ENCODE measurements around the gene CCNYL1. TPM values are rescaled to one million over a fixed set of nuclear protein-coding genes. Genes with fewer than 3 reads are reported as not detected.

CCNYL1 gene
- total and polyA plus RNA-seq, 7 donors, result 6.1 to 15.7 (median 7.7) TPM

DNA sequence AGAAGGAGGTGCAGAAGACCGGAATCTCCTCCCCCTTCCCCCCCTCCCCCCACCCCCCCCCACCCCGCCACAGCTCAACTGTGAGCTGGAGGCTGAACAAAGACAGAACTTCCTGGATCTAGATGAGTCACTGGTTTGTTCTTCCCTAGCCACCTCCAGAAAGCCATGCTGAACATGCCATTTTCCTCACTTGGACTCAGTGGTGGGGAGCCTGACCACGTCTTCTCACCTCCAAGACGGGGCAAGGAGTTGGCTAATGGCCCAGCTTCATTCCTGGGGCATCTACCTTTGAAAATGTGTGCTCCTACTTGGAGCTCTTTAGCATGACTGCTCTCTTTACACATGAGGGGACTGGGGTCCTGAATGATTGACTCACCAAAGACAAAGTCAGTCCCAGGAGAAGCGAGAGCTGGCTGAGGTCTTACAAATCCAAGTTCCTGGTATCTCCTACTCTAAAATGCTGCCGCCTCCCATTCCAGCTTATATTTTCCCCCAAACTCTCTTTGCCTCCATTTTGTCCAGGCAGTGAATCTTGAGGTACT lies 80.9 kb downstream of the CCNYL1 start:
- no peaks in the 10 kb centered on the region for H3K27me3 ChIP-seq (ENCODE audit: insufficient read depth in 3 of 3, low read length in 2 of 3)
- no peaks in the 10 kb centered on the region for H3K4me1 ChIP-seq
- H3K36me3 ChIP-seq (ENCODE audit: insufficient read depth in 1 of 2, low read depth in 1 of 2), result no peaks in the 10 kb centered on the region
- no peak overlapping the region for H3K4me3 ChIP-seq
- ATAC-seq (no peak), DNase-seq (no peak)
- TF ChIP-seq, protein P1, sequence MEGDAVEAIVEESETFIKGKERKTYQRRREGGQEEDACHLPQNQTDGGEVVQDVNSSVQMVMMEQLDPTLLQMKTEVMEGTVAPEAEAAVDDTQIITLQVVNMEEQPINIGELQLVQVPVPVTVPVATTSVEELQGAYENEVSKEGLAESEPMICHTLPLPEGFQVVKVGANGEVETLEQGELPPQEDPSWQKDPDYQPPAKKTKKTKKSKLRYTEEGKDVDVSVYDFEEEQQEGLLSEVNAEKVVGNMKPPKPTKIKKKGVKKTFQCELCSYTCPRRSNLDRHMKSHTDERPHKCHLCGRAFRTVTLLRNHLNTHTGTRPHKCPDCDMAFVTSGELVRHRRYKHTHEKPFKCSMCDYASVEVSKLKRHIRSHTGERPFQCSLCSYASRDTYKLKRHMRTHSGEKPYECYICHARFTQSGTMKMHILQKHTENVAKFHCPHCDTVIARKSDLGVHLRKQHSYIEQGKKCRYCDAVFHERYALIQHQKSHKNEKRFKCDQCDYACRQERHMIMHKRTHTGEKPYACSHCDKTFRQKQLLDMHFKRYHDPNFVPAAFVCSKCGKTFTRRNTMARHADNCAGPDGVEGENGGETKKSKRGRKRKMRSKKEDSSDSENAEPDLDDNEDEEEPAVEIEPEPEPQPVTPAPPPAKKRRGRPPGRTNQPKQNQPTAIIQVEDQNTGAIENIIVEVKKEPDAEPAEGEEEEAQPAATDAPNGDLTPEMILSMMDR (IDR thresholded peaks at IDR 0.05), result no peak
- intact Hi-C loops (cut with DNase I), result no loop called here
- H3K9me3 ChIP-seq, result no peaks in the 10 kb centered on the region
- H3K27ac ChIP-seq, result no peak overlapping the region
- 67 to 70% (median 69%) methylated on average over 5 of the region's 6 CpGs for WGBS, 3 donors

DNA sequence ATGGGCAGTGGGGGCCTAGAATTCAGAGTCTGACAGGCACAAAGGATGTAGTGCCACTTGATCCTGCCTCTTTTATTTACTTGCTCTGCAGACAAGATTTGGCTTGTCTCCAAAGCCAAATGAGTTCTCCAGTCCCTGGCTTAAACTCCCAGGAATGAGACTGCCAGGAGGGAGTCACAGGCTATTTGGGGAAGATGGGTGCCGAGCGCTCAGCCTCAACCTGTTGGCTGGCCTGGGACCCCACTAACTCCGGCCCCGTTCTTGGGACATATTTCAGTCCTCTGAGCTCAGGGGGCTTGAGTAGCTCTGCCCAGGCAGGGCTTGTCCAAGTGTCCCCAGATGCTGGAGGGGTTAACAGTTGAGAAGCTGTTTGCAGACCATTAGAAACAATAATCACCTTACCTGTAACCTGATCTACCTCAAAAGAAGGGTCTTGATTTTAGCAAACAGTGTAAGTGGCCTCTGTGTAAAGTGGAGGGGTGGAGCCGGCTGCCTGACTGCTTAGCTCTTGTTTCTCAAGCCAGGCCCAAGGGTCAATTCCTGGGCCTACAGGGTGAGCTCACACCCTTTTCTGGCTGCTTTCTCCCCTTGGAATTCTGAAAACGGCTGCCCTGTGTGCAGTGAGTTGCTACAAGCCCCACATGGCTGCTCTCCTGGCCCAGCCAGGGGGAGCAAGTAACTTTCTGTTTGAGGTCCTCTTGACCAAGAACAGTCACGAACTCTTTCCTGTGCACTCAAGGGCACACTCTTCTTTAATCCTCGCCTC lies 85.3 kb downstream of the CCNYL1 start:
- no peak overlapping the region for H3K4me3 ChIP-seq
- ATAC-seq (peak in 3 of 4 donors; percentile 32 to 72 (median 52)), DNase-seq (peak in 1 of 2 donors; percentile 50)
- no peak overlapping the region for H3K27ac ChIP-seq
- intact Hi-C loops (cut with DNase I), result no loop called here
- H3K36me3 ChIP-seq (ENCODE audit: insufficient read depth in 1 of 2, low read depth in 1 of 2), result no peaks in the 10 kb centered on the region
- no peaks in the 10 kb centered on the region for H3K4me1 ChIP-seq
- no peaks in the 10 kb centered on the region for H3K9me3 ChIP-seq
- TF ChIP-seq, protein P1 (IDR thresholded peaks at IDR 0.05), result no peak
- WGBS, 3 donors, result 35 to 46% (median 43%) methylated on average over 8 of the region's 8 CpGs
- H3K27me3 ChIP-seq (ENCODE audit: insufficient read depth in 3 of 3, low read length in 2 of 3), result no peaks in the 10 kb centered on the region

DNA sequence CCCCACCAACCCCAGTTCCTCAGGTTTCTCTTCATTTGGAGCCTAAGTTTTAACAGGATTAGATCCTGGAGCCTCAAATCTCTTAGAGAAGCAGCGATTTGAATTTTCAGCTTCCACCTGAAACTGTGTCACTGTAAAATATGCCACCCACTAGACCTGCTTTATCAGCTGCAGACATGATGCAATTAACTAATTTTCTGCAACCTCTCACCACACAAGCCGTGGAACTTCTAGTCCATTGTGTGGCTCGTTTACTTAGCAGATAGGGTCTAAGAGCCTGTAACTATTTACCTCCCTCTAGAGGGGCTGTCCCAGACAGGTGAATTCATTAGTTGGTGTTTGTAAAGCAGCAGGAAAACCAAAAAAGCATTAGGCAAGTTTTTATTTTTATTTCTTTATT lies 89.8 kb downstream of the CCNYL1 start:
- Histone ChIP-seq H3K27ac (no peak overlapping the region), H3K27me3 (ENCODE audit: insufficient read depth in 3 of 3, low read length in 2 of 3) (no peaks in the 10 kb centered on the region), H3K4me3 (no peak overlapping the region), H3K4me1 (no peaks in the 10 kb centered on the region), H3K9me3 (no peaks in the 10 kb centered on the region), H3K36me3 (ENCODE audit: insufficient read depth in 1 of 2, low read depth in 1 of 2) (no peaks in the 10 kb centered on the region)
- intact Hi-C loops (cut with DNase I), result no loop called here
- DNase-seq, result no peak
- TF ChIP-seq, protein P1 (IDR thresholded peaks at IDR 0.05), result no peak
- WGBS, 3 donors, result 25 to 39% (median 28%) methylated on average over 3 of the region's 3 CpGs
- ATAC-seq, result no peak

DNA sequence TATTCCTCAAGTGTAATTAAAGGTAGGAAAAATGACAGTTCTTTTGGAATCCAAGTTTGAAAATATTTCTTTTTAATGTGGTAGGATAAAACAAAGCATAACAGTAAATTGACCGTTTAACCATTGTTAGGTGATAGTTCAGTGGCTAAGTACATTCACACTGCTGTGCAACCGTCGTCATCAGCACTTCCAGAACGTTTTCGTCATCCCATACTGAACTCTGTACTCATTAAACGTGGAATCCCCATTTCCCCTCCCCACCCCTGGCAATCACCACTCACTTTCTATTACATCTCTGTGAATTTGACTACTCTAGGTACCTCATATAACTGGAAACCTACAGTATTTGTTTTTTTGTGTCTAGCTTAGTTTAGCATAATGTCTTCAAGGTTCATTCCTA lies 91.2 kb downstream of the CCNYL1 start:
- 70 to 78% (median 76%) methylated on average over 6 of the region's 6 CpGs for WGBS, 3 donors
- ATAC-seq, result no peak
- Histone ChIP-seq H3K27ac (no peak overlapping the region), H3K36me3 (ENCODE audit: insufficient read depth in 1 of 2, low read depth in 1 of 2) (no peaks in the 10 kb centered on the region), H3K4me3 (no peak overlapping the region), H3K4me1 (no peaks in the 10 kb centered on the region), H3K27me3 (ENCODE audit: insufficient read depth in 3 of 3, low read length in 2 of 3) (no peaks in the 10 kb centered on the region), H3K9me3 (no peaks in the 10 kb centered on the region)
- TF ChIP-seq, protein P1 (IDR thresholded peaks at IDR 0.05), result no peak
- intact Hi-C loops (cut with DNase I), result no loop called here
- DNase-seq, result no peak

Other genes with a start within 250 kb of the CCNYL1 start
- 10 to 100 TPM; 18.4 to 27.9 (median 22.9) TPM for gene CREB1, start 181.7 kb upstream of the CCNYL1 start, total RNA-seq
- gene CREB1, start 181.7 kb upstream of the CCNYL1 start, polyA plus RNA-seq, result 10 to 100 TPM in 1 of 3 donors, 1 to 10 TPM in 2; 3.5 to 10.2 (median 5.1) TPM
- gene METTL21A, start 86.2 kb upstream of the CCNYL1 start, total RNA-seq, result 1 to 10 TPM; 7.0 to 9.5 (median 8.6) TPM
- gene METTL21A, start 86.2 kb upstream of the CCNYL1 start, polyA plus RNA-seq, result 10 to 100 TPM; 17.9 to 30.7 (median 19.5) TPM
- 1 to 10 TPM; 2.5 to 3.5 (median 2.7) TPM for gene FZD5, start 58.3 kb downstream of the CCNYL1 start, total RNA-seq
- gene FZD5, start 58.3 kb downstream of the CCNYL1 start, polyA plus RNA-seq, result 1 to 10 TPM; 1.2 to 1.8 (median 1.5) TPM

Data from psoas muscle (tissue), 8 donors.